ENCODE results near the gene CDH4. TPM values are rescaled to one million over a fixed set of nuclear protein-coding genes. Genes with fewer than 3 reads are reported as not detected.

CDH4 gene
- total and polyA plus RNA-seq, 2 of the 13 experiments (the other 11 are each of a cell fraction or from before 2014, with no cell fraction given): not detected

DNA sequence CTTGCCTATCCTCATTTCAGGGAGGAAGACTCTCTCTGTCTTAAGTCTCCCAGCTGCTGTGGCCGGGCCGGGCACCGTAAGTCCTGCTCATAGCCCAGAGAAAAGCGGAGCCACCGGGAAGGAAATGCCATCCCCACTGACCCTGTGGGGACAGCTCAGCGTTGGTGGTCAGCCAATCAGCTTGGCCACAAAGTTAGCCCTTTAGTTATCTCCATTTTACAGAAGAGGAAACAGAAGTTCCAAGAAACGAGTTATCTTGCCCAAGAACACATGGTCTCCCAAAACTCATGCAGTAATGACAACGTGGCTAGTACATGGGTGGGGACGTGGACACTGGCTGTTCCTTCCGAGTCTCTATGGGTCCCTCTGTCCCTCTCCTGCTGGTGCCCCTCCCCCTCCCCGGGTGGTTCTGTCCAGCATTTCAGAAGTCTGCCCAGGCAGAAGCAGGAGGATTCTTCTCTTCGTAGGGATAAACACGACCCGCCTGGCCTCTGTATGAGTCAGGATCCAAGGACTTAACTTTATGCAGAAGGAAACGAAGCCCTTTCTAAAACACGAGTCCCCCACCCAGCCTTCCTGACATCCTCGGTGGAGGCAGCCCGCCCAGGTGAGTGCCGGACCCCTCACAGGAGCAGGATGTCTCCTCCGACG, 273.8 kb downstream of the CDH4 start:
- no peak for ATAC-seq
- no peaks in the 10 kb centered on the region for H3K79me2 ChIP-seq (ENCODE audit: insufficient read depth, low read length)
- H3K4me1 ChIP-seq (ENCODE audit: insufficient read depth, low read length): no peaks in the 10 kb centered on the region
- intact Hi-C loops (cut with micrococcal nuclease; ENCODE audit: unreplicated experiment): no loop called here
- H3K27me3 ChIP-seq (ENCODE audit: control insufficient read depth in 1 of 2, insufficient read depth in 2 of 2, low read length in 2 of 2): peaks cover 2 to 52% of the 10 kb centered on the region in 2 experiments; a peak in 4 of 5 replicates
- no peak overlapping the region for H3K4me2 ChIP-seq (ENCODE audit: low read depth, low read length)
- in situ Hi-C loops (cut with HindIII; ENCODE audit: extremely low pct_ligation_motif_present, low pct_unique_long_range_greater_than_20kb): no loop called here
- no peak overlapping the region for H3K4me3 ChIP-seq (replicated peaks in 1 of 3; ENCODE audit: insufficient read depth in 1 of 3, low read depth in 2 of 3, low read length in 3 of 3)
- no peak overlapping the region for H3K9ac ChIP-seq (ENCODE audit: insufficient read depth, low read depth, low read length)
- ChIA-PET CTCF (ENCODE audit: low intra/inter-chr PET ratio, low total read pairs) (no interaction called here), POLR2A (no interaction called here)
- BruUV-seq (replicated peaks): no TSS peak
- no peak for TF ChIP-seq MAZ (IDR thresholded peaks at IDR 0.05; ENCODE audit: borderline replicate concordance, low read depth, low read length)
- TF ChIP-seq MAZ (CRISPR knock-in tag; IDR thresholded peaks at IDR 0.05; ENCODE audit: low read depth): 0 out of 2 replicates have a peak, but pooled peaks have one; percentile 40
- no peak for TF ChIP-seq HOXA3 (CRISPR knock-in tag; IDR thresholded peaks at IDR 0.05)
- no peak for TF ChIP-seq ZBTB7B (CRISPR knock-in tag; IDR thresholded peaks at IDR 0.05)
- TF ChIP-seq ZNF124 (CRISPR knock-in tag; IDR thresholded peaks at IDR 0.05): no peak
- no peak for TF ChIP-seq ZMYM3 (CRISPR knock-in tag; IDR thresholded peaks at IDR 0.05)
- TF ChIP-seq TEAD3 (CRISPR knock-in tag; optimal IDR thresholded peaks at IDR 0.05; ENCODE audit: borderline replicate concordance): no peak
- TF ChIP-seq, protein P1, sequence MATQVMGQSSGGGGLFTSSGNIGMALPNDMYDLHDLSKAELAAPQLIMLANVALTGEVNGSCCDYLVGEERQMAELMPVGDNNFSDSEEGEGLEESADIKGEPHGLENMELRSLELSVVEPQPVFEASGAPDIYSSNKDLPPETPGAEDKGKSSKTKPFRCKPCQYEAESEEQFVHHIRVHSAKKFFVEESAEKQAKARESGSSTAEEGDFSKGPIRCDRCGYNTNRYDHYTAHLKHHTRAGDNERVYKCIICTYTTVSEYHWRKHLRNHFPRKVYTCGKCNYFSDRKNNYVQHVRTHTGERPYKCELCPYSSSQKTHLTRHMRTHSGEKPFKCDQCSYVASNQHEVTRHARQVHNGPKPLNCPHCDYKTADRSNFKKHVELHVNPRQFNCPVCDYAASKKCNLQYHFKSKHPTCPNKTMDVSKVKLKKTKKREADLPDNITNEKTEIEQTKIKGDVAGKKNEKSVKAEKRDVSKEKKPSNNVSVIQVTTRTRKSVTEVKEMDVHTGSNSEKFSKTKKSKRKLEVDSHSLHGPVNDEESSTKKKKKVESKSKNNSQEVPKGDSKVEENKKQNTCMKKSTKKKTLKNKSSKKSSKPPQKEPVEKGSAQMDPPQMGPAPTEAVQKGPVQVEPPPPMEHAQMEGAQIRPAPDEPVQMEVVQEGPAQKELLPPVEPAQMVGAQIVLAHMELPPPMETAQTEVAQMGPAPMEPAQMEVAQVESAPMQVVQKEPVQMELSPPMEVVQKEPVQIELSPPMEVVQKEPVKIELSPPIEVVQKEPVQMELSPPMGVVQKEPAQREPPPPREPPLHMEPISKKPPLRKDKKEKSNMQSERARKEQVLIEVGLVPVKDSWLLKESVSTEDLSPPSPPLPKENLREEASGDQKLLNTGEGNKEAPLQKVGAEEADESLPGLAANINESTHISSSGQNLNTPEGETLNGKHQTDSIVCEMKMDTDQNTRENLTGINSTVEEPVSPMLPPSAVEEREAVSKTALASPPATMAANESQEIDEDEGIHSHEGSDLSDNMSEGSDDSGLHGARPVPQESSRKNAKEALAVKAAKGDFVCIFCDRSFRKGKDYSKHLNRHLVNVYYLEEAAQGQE (IDR thresholded peaks at IDR 0.05; ENCODE audit: borderline replicate concordance in 1 of 2, low read depth in 1 of 2, low read length in 2 of 2): peak in 1 of 2 experiments; percentile 70; a peak in 2 of 4 replicates
- TF ChIP-seq, protein P2, sequence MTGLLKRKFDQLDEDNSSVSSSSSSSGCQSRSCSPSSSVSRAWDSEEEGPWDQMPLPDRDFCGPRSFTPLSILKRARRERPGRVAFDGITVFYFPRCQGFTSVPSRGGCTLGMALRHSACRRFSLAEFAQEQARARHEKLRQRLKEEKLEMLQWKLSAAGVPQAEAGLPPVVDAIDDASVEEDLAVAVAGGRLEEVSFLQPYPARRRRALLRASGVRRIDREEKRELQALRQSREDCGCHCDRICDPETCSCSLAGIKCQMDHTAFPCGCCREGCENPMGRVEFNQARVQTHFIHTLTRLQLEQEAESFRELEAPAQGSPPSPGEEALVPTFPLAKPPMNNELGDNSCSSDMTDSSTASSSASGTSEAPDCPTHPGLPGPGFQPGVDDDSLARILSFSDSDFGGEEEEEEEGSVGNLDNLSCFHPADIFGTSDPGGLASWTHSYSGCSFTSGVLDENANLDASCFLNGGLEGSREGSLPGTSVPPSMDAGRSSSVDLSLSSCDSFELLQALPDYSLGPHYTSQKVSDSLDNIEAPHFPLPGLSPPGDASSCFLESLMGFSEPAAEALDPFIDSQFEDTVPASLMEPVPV (CRISPR knock-in tag; IDR thresholded peaks at IDR 0.05): no peak
- TF ChIP-seq, protein P3, sequence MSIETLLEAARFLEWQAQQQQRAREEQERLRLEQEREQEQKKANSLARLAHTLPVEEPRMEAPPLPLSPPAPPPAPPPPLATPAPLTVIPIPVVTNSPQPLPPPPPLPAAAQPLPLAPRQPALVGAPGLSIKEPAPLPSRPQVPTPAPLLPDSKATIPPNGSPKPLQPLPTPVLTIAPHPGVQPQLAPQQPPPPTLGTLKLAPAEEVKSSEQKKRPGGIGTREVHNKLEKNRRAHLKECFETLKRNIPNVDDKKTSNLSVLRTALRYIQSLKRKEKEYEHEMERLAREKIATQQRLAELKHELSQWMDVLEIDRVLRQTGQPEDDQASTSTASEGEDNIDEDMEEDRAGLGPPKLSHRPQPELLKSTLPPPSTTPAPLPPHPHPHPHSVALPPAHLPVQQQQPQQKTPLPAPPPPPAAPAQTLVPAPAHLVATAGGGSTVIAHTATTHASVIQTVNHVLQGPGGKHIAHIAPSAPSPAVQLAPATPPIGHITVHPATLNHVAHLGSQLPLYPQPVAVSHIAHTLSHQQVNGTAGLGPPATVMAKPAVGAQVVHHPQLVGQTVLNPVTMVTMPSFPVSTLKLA (IDR thresholded peaks at IDR 0.05): peak; percentile 16; the same call in 1 of the 2 replicates
- no peak for TF ChIP-seq SRF (IDR thresholded peaks at IDR 0.05; ENCODE audit: low read depth, low read length)
- H3K36me3 ChIP-seq (replicated peaks in 1 of 2; ENCODE audit: control insufficient read depth in 1 of 2, insufficient read depth in 2 of 2, low read length in 2 of 2): no peaks in the 10 kb centered on the region
- WGBS (ENCODE audit: low lambda C conversion rate): 21% methylated on average over 21 of the region's 21 CpGs
- no peak overlapping the region for H3K27ac ChIP-seq (ENCODE audit: extremely low read length, insufficient read depth, low read length)
- H4K20me1 ChIP-seq (ENCODE audit: insufficient read depth, low read length): no peaks in the 10 kb centered on the region; the same call in 1 of the 2 replicates
- DNase-seq (ENCODE audit: low spot score): no peak
- FAIRE-seq: no peak
- H2AFZ ChIP-seq (ENCODE audit: low read length): no peak overlapping the region
- H3K9me3 ChIP-seq (ENCODE audit: low read length): no peaks in the 10 kb centered on the region

Data from HepG2 (cell line).